Cardiac fibroblast (primary cell): ENCODE measurements around the gene CFAP52.

Experiments used
- DNase-seq, 2 donors: peaks; one replicate each; pipeline versions ENCODE4 v3.0.0 to v3.0.0-alpha.2; 2010; ENCODE audit warnings: low read depth in 2 of 2
- H3K4me3 ChIP-seq, 2 donors: replicated peaks in 1 of 2; 1 replicate in 1 of 2; 2 replicates in 1 of 2; pipeline ENCODE4 v1.5.1; 2011; ENCODE audit warnings: low read depth in 2 of 2, low read length in 2 of 2, mild to moderate bottlenecking in 2 of 2, moderate library complexity in 1 of 2
- TF ChIP-seq, protein P1 (sequence below): IDR thresholded peaks from one replicate; pipeline ENCODE4 v1.5.1; 2011; ENCODE audit warnings: low read depth, mild to moderate bottlenecking, low read length, inconsistent platforms

The CFAP52 gene

GRCh38 chr17:9533441-9533840, 43.0 kb upstream of the CFAP52 start:
- H3K4me3 ChIP-seq: no peak overlapping the region
- TF ChIP-seq, protein P1, sequence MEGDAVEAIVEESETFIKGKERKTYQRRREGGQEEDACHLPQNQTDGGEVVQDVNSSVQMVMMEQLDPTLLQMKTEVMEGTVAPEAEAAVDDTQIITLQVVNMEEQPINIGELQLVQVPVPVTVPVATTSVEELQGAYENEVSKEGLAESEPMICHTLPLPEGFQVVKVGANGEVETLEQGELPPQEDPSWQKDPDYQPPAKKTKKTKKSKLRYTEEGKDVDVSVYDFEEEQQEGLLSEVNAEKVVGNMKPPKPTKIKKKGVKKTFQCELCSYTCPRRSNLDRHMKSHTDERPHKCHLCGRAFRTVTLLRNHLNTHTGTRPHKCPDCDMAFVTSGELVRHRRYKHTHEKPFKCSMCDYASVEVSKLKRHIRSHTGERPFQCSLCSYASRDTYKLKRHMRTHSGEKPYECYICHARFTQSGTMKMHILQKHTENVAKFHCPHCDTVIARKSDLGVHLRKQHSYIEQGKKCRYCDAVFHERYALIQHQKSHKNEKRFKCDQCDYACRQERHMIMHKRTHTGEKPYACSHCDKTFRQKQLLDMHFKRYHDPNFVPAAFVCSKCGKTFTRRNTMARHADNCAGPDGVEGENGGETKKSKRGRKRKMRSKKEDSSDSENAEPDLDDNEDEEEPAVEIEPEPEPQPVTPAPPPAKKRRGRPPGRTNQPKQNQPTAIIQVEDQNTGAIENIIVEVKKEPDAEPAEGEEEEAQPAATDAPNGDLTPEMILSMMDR: no peak
- DNase-seq: no peak

GRCh38 chr17:9536061-9536460, 40.4 kb upstream of the CFAP52 start:
- TF ChIP-seq, protein P1: no peak
- no peak for DNase-seq
- no peak overlapping the region for H3K4me3 ChIP-seq

- H3K4me3 ChIP-seq: no peak overlapping the region
- no peak for DNase-seq
- TF ChIP-seq, protein P1: no peak
Measured at GRCh38 chr17:9537177-9537776, 39.2 kb upstream of the CFAP52 start.

- TF ChIP-seq, protein P1: no peak
- DNase-seq: no peak
- H3K4me3 ChIP-seq: no peak overlapping the region
Measured at GRCh38 chr17:9538626-9539025, 37.8 kb upstream of the CFAP52 start.

DNA sequence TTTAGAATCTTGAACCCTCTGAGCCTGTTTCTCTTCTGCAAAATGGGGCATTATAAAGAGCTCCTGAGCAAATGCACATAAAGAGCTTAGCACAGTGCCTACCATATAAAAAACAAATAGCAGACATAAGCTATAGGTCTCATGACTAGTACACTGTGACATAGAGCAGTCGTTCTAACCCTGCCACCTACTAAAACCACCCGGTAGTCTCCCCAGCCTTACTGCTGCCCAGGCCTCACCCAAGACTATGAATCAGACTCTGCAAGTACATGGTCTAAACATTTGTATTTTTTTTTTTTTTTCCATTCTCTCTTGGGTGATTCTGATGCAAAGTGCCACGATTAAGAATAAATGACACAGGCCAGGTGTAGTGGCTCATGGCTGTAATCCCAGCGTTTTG, 34.7 kb upstream of the CFAP52 start:
- no peak for DNase-seq
- TF ChIP-seq, protein P1: no peak
- H3K4me3 ChIP-seq: no peak overlapping the region

- no peak overlapping the region for H3K4me3 ChIP-seq
- TF ChIP-seq, protein P1: no peak
- DNase-seq: no peak
Measured at GRCh38 chr17:9544221-9544620, 32.2 kb upstream of the CFAP52 start.

DNA sequence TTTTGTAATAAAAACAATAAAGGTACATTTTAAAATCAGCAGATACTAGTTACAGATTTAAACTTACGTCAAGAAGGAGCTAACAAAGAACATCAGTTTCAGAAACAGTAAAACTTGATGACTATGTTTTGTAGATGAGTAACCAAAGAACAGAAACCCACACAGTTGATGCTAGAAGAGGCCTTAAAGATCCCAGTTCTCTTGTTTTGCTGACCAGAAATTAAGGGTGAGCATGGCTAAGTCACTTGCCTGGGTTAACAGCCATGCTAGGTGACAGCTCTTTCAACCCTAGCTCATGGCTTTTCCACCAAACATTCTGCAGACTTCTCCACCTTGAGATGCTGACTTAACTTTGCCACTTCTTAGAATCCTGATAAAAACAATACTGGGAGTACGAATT, 27.2 kb upstream of the CFAP52 start:
- no peak overlapping the region for H3K4me3 ChIP-seq
- TF ChIP-seq, protein P1: no peak
- DNase-seq: no peak
